IPS DF 19.7 (cell line): ENCODE data around the gene KCTD17.

Experiments
- DNase-seq: peaks from one replicate; pipeline ENCODE4 v3.0.0-alpha.2; 2013; ENCODE audit warnings: low read depth, low spot score

KCTD17 gene

GRCh38 chr22:37020192-37020479, 31.4 kb upstream of the KCTD17 start:
- no peak for DNase-seq

DNA sequence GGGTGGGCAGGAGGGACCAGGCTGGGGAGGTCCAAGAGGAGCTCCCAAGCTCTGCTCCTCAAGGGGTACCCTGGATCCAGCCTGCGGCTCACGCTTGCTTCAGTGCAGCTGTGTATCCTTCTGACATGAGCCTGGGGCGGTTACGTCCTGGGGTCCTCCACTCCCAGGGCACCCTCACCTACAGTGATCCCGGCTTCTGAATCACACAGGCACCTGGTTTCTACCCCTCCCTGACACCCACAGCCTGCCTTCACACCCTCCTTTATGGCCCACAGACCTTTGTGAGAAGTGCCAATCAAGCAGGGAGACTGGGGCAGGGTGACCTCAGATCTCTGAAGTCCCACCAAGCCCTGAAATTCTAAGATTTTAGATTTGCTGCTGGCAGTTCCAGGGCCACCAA, 30.5 kb upstream of the KCTD17 start:
- no peak for DNase-seq

DNA sequence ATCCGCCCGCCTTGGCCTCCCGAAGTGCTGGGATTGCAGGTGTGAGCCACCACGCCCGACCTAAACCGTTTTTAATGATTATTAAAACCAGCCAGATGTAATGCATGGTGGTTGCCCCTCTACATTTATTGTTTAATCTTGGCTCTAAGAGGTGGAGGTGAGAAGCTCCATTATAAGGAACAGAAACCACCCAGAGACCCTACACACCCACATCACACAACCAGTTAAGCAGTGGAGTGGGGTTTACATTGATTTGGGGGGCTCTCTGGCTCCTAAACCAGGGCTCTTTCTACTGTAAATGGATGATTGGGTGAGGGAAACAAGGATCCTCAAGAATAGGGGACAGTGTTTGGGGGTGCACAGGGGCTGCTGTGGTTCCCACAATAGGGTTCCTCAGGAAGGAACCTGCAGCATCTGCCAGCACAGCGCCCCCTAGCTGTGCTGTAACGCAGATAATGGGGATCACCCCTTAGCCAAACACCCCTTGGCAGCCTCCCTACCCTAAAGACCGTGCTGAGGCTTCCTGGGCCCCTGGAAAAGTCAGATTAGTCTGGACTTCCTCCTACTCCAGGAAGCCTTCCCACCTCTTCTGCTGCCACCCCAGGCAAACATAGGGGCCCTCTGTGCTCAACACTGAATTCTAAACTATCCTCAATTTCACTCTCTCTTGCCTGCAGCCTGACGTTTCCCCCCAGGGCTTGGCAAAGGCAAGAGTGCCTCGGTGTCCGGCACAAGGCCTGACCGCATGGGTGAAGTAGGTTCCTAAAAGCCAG, 29.6 kb upstream of the KCTD17 start:
- no peak for DNase-seq

DNA sequence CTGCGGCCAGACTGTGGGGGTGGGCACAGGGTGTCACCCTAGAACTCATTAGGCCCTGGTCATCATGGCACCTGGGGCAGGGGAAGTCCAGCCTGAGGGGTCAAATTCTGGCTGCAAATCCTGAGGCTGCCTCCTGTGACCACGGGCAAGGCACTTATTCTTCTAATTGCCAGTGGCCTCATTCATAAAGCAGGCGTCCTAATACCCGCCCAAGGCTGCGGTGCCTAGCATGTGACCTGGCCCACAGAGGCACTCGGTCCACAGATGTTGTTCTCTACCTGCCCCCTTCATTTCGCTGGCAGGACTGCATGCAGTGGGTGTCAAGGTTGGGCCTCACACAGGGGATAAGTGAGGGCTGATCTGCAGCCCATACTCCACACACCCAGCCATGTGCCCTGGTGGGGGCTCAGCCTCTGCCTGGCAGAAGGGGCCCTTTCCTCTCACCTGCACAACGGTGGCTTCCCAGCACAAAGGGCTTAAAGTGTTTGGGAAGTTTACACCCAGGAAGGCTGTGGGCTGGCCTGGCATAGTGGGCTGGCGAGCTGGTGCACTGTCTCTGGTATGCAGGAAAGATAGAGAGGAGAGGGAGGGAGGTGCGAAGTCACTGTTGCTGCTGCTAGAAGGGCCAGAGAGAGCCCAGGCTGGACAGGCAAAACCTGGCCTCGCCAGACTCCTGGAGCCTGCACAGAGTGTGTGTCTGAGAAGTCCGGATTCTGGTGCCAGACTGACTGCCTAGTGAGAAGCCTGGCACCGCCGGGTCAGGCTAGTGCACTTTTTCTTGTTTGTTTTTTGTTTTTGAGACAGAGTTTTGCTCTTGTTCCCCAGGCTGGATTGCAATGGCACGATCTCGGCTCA, 28.8 kb upstream of the KCTD17 start:
- DNase-seq = no peak

- no peak for DNase-seq
These were observed 27.7 kb upstream of the KCTD17 start for GRCh38 chr22:37023743-37024338.

DNA sequence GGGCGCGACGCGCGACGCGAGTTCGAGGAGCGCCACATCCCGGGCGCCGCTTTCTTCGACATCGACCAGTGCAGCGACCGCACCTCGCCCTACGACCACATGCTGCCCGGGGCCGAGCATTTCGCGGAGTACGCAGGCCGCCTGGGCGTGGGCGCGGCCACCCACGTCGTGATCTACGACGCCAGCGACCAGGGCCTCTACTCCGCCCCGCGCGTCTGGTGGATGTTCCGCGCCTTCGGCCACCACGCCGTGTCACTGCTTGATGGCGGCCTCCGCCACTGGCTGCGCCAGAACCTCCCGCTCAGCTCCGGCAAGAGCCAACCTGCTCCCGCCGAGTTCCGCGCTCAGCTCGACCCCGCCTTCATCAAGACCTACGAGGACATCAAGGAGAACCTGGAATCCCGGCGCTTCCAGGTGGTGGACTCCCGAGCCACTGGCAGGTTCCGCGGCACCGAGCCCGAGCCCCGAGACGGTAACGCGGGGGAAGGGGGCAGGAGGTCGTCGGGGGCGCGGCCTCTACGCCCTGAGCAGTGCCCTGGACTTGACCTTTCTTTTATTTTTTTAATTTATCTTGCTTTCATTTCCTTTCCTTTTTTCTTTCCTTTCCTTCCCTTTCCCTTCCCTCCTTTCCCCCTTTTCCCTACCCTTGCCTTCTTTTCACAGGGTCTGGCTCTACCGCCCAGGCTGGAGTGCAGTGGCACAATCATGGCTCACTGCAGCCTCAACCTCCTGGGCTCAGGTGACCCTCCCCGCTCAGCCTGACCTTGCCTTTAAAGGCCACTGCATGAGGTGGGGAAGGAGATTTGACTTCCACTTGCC, 27.0 kb upstream of the KCTD17 start:
- DNase-seq = no peak

DNA sequence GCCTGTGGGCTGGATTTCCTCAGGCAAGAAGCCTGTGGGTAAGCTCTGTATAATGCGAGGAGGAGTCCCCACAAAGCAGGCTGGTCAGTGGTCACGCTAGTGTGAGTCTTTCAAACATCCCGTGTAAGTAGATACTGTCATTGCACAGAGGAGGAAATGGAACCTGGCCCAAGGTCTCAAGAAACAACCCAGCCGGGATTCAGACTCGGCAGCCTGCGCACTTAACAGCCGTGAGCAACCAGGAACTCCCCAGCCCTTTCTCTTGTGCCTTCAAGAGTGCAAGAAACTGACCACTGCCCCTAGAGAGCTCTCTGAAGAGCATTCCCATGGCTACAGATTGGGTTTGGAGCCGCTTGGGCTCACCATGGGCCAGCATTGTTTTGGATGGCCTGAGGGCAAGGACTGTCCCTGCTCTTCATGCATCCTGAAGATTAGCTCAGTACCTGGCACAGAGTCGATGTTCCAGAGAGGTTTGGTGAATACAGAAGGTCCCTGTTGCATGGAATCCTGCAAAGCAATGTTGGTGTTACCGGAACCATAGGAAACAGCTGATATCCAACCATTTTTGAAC, 26.0 kb upstream of the KCTD17 start:
- no peak for DNase-seq

GRCh38 chr22:37026325-37026724, 25.2 kb upstream of the KCTD17 start:
- DNase-seq = no peak

GRCh38 chr22:37027556-37027955, 24.0 kb upstream of the KCTD17 start:
- no peak for DNase-seq

DNA sequence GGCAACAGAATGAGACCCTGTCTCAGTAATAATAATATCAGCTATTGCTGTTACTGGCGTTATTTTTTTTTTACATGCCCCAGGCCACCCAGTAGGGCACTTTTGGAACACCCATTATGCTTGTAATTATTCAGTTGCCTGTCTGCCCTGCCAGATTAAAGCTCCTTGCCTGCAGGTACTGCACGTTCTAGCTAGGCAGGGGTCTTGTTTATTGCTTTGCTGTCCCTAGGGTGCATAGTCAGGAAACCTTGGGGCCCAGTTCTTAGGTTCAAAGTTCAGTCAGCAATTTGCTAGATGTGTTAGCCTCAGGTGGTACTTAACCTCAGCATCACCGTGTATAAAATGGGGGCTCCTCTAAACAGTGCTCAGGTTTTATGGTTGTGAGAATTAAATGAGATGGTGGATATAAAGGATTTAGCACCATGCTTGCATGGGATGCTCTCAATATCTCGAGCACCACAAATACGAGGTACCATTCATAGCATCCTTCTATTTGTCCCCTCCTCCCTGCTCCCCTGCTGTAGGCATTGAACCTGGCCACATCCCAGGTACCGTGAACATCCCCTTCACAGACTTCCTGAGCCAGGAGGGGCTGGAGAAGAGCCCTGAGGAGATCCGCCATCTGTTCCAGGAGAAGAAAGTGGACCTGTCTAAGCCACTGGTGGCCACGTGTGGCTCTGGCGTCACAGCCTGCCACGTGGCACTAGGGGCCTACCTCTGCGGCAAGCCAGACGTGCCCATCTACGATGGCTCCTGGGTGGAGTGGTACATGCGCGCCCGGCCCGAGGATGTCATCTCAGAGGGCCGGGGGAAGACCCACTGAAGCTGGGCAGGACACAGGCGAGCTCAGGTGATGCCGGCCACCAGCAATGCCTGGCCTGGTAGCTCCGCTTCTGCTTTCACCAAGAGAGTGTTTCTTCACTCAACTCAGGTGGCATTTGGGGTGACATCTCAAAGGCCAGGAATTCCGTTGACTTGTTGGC, 22.6 kb upstream of the KCTD17 start:
- DNase-seq = no peak

- DNase-seq = no peak
These were observed 20.8 kb upstream of the KCTD17 start for GRCh38 chr22:37030560-37031281.

GRCh38 chr22:37032134-37032534, 19.4 kb upstream of the KCTD17 start:
- DNase-seq = no peak

- no peak for DNase-seq
These were observed 18.7 kb upstream of the KCTD17 start for GRCh38 chr22:37032535-37033460.

DNA sequence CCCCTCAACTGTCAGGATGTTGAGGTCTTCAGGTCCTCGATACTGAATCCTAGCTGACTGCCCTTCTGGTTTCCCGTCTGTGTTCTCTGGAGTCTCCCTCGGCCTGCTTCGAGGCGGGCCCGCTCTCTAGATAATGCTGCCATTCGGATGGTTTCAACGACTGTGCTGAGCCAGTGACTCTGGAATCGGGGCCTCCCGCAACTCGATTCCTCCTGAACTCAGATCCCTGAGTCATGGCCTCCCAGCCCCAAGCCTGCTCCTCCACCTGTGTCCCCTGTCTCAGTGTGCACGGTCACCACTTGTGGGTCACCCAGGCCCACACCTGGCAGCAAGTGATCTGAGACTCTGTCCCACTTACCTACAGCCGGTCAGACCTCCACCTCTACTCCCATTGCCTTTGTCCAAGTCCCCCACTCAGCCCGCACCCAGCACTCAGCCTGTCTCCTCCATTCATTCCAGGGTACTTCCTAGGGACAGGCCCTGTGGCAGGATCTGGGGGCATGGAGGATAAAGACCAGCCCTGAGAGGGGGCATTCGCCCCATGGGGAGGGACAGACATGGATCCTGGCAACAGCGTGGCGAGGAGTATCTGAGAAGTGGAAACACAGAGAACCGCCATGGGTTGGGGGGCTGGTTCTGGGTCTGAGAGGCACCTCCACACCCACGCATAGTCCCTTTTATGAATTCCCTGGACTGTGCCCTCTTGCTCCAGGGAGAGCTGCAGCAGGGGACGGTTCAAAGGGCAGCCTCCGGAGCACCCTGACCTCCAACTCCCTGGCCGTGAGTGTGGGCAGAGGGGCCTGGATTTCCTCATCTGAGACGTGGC, 17.7 kb upstream of the KCTD17 start:
- no peak for DNase-seq

DNA sequence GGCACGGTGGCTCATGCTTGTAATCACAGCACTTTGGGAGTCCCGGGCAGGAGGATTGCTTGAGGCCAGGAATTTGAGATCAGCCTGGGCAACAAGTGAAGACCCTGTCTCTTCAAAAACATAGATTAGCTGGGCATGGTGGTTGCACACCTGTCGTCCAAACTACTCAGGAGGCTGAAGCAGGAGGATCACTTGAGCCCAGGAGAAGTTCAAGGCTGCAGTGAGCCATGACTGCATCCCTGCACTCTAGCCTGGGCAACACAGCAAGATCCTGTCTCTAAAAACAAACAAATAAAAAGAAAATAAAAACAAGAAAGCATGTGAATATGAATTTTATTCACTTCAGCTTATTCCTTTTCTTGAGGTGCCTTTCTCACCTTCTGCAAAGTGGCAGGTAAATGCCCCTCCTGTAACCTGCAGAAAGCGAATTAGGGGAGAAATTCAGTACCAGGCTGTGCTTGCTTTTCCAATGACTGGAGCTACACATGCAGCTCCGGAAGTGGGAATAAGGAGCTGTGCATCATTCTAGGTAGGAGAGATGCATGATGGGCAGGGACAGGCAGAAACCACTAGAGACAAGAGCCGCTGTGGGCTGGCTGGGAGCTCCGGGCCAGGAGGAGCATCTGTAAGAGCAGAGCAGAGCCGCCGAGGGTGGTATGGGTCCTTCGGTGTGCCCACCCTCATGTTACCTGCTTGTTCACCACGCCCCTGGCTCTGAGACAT, 14.7 kb upstream of the KCTD17 start:
- no peak for DNase-seq

DNA sequence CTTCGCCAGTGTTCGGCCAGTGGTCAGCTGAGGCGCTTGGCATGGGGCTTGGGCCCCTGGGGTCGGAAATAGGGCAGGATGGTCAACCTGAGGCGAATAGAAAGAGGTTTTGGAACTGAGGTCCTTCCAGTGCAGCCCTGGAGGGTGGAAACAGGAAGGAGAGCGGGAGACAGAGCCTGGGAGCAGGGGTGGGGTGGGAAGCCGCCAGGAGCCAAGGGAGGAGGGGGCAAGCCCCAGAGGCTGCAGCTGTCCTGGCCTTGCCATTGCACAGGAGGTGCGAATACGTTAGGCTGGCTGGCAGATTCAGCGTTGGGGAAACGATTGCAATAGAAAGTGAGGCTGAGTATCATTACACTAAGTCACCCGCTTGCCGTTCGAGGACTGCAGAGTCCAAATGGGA, 13.9 kb upstream of the KCTD17 start:
- DNase-seq = no peak

- no peak for DNase-seq
These were observed 12.1 kb upstream of the KCTD17 start for GRCh38 chr22:37039466-37039865.
